AG10803 (cell line): ENCODE results near the gene NBPF14.
A peak's percentile ranks its signal among the peaks of the same experiment; 100 is the strongest.
"Not testable (repeated sequence)": the region's sequence is repeated elsewhere in the genome, so short reads cannot be mapped to it uniquely, and the experiment has no call there.

Experiments
- DNase-seq: peaks from one replicate; pipeline ENCODE4 v3.0.0; 2010; ENCODE audit warnings: low read depth
- H3K4me3 ChIP-seq: 2 replicates; pipeline ENCODE4 v1.5.1; 2011; ENCODE audit warnings: mild to moderate bottlenecking, low read length, control low read depth

Gene NBPF14

GRCh38 chr1:148595911-148596310 lies at the start of gene NBPF14:
TSS of gene NBPF14 (minus strand) at chr1:148596011. CDS start at chr1:148595717, 294 bp downstream.
- not testable (repeated sequence) for H3K4me3 ChIP-seq, DNase-seq

- DNase-seq, H3K4me3 ChIP-seq: not testable (repeated sequence)
These were observed 29.6 kb upstream of the NBPF14 start for GRCh38 chr1:148625451-148625850.

- not testable (repeated sequence) for DNase-seq, H3K4me3 ChIP-seq
These were observed 22.4 kb upstream of the NBPF14 start for GRCh38 chr1:148618216-148618615.

- DNase-seq: peak; percentile 2
- not testable (repeated sequence) for H3K4me3 ChIP-seq
These were observed 9.5 kb upstream of the NBPF14 start for GRCh38 chr1:148605266-148605665.

- H3K4me3 ChIP-seq, DNase-seq: not testable (repeated sequence)
These were observed 451 bp downstream of the NBPF14 start for GRCh38 chr1:148595360-148595759.

GRCh38 chr1:148591098-148591497 lies 4.7 kb downstream of the NBPF14 start:
- not testable (repeated sequence) for H3K4me3 ChIP-seq, DNase-seq

- DNase-seq, H3K4me3 ChIP-seq: not testable (repeated sequence)
These were observed 63.7 kb downstream of the NBPF14 start for GRCh38 chr1:148532158-148532557.

GRCh38 chr1:148529101-148529567 lies 66.7 kb downstream of the NBPF14 start:
- H3K4me3 ChIP-seq: peak overlapping the region; percentile 20

GRCh38 chr1:148528591-148528990 lies 67.2 kb downstream of the NBPF14 start:
- H3K4me3 ChIP-seq, DNase-seq: not testable (repeated sequence)

More at GRCh38 chr1:148529101-148529567, 66.7 kb downstream of the NBPF14 start:
- DNase-seq: peak; percentile 73

- not testable (repeated sequence) for DNase-seq
These were observed 69.2 kb downstream of the NBPF14 start for GRCh38 chr1:148526587-148526986.

GRCh38 chr1:148523205-148524144 lies 72.3 kb downstream of the NBPF14 start:
- not testable (repeated sequence) for H3K4me3 ChIP-seq, DNase-seq

More at GRCh38 chr1:148526587-148526986, 69.2 kb downstream of the NBPF14 start:
- not testable (repeated sequence) for H3K4me3 ChIP-seq

- H3K4me3 ChIP-seq: peak overlapping the region; percentile 64
- peak; percentile 92 for DNase-seq
These were observed 73.1 kb downstream of the NBPF14 start for GRCh38 chr1:148522561-148523204.

- DNase-seq: peak; percentile 77
- peak overlapping the region; percentile 64 for H3K4me3 ChIP-seq
These were observed 73.7 kb downstream of the NBPF14 start for GRCh38 chr1:148522072-148522471.

GRCh38 chr1:148514310-148514709 lies 81.5 kb downstream of the NBPF14 start:
- not testable (repeated sequence) for H3K4me3 ChIP-seq, DNase-seq

GRCh38 chr1:148512571-148513184 lies 83.1 kb downstream of the NBPF14 start:
- DNase-seq: peak; percentile 15
- H3K4me3 ChIP-seq: not testable (repeated sequence)

- DNase-seq, H3K4me3 ChIP-seq: not testable (repeated sequence)
These were observed 101.9 kb downstream of the NBPF14 start for GRCh38 chr1:148493933-148494332.

- not testable (repeated sequence) for H3K4me3 ChIP-seq, DNase-seq
These were observed 112.8 kb downstream of the NBPF14 start, which contains the start of gene PPIAL4G for GRCh38 chr1:148483029-148483428. TSS of gene PPIAL4G (minus strand) at chr1:148483302. CDS start at chr1:148483252, 50 bp downstream.
